Common myeloid progenitor, CD34-positive (primary cell): ENCODE data around the gene ENOSF1.
A peak's percentile ranks its signal among the peaks of the same experiment; 100 is the strongest.

Source experiments
- CTCF ChIA-PET: fragments of 350-600 bp; sonication (Branson Sonifier 250); formaldehyde crosslinking; loops from one replicate; lab custom pipeline; 2021; ENCODE audit warnings: antibody characterized with exemption; lab: Charles Lee
- POLR2A ChIA-PET: fragments of 350-600 bp; sonication (Branson Sonifier 250); formaldehyde crosslinking; loops from one replicate; lab custom pipeline; 2021; ENCODE audit warnings: antibody characterized with exemption; lab: Charles Lee
- DNase-seq, 3 donors: peaks; one replicate each; pipeline versions ENCODE4 v3.0.0 to v3.0.0-alpha.2; 2013
- H3K27ac ChIP-seq, 2 experiments: 1 replicate in 1 of 2; 2 replicates in 1 of 2; pipeline ENCODE4 v1.7.0; 2013; ENCODE audit warnings: inconsistent platforms in 2 of 2, low read length in 2 of 2, mild to moderate bottlenecking in 2 of 2, low read depth in 1 of 2, moderate library complexity in 1 of 2; ENCODE audit not compliant: severe bottlenecking in 2 of 2, insufficient read depth in 1 of 2, poor library complexity in 1 of 2
- H3K27me3 ChIP-seq, 5 experiments: replicated peaks in 2 of 5; 1 replicate in 3 of 5; 2 replicates in 2 of 5; pipeline versions ENCODE4 v1.6.1 to v1.7.0; 2013; ENCODE audit warnings: low read length in 4 of 5, mild to moderate bottlenecking in 2 of 5, moderate library complexity in 2 of 5, inconsistent platforms in 1 of 5; ENCODE audit not compliant: insufficient read depth in 5 of 5, control insufficient read depth in 4 of 5
- H3K36me3 ChIP-seq, 4 experiments: 1 replicate in 2 of 4; 2 replicates in 2 of 4; pipeline versions ENCODE4 v1.6.1 to v1.7.0; 2013; ENCODE audit warnings: low read length in 3 of 4, control low read depth in 1 of 4, mild to moderate bottlenecking in 1 of 4; ENCODE audit not compliant: control insufficient read depth in 4 of 4, insufficient read depth in 4 of 4
- H3K4me1 ChIP-seq, 4 experiments: 1 replicate in 3 of 4; 2 replicates in 1 of 4; pipeline versions ENCODE4 v1.6.1 to v1.7.1; 2013; ENCODE audit warnings: low read length in 3 of 4, mild to moderate bottlenecking in 3 of 4, control low read depth in 1 of 4, inconsistent platforms in 1 of 4, moderate library complexity in 1 of 4; ENCODE audit not compliant: control insufficient read depth in 4 of 4, insufficient read depth in 4 of 4; ENCODE audit errors: control extremely low read depth in 1 of 4
- H3K4me3 ChIP-seq, 7 experiments: 1 replicate in 4 of 7; 2 replicates in 3 of 7; pipeline versions ENCODE4 v1.5.1 to v1.7.0; 2013; ENCODE audit warnings: mild to moderate bottlenecking in 7 of 7, low read length in 6 of 7, moderate library complexity in 6 of 7, inconsistent platforms in 2 of 7, low read depth in 2 of 7, control low read depth in 1 of 7; ENCODE audit not compliant: insufficient read depth in 4 of 7, control insufficient read depth in 1 of 7; ENCODE audit errors: extremely low read depth in 1 of 7
- H3K9me3 ChIP-seq, 5 experiments: 1 replicate in 4 of 5; 2 replicates in 1 of 5; pipeline versions ENCODE4 v1.6.1 to v1.7.1; 2013; ENCODE audit warnings: low read length in 4 of 5, mild to moderate bottlenecking in 2 of 5, inconsistent platforms in 1 of 5, low read depth in 1 of 5, moderate library complexity in 1 of 5; ENCODE audit not compliant: control insufficient read depth in 4 of 5, insufficient read depth in 2 of 5; ENCODE audit errors: control extremely low read depth in 1 of 5
- WGBS: methylation state at CpG from one replicate; pipeline ENCODE4 v1.1.5; 2013; ENCODE audit not compliant: insufficient coverage; 5-methylcytosine and 5-hydroxymethylcytosine counted together

The ENOSF1 gene

GRCh38 chr18:693466-694187 is 18.8 kb downstream of the ENOSF1 start:
- POLR2A ChIA-PET = no interaction called here
- Histone ChIP-seq H3K9me3 (no peaks in the 10 kb centered on the region), H3K4me3 (peak overlapping the region in 1 of 7 experiments; percentile 4), H3K4me1 (peaks cover 0 to 11% (median 3%) of the 10 kb centered on the region in 4 experiments), H3K27me3 (no peaks in the 10 kb centered on the region), H3K27ac (peak overlapping the region in 1 of 2 experiments; percentile 35), H3K36me3 (peaks cover 6 to 68% (median 33%) of the 10 kb centered on the region in 4 experiments)
- DNase-seq = peak in 2 of 3 donors; percentile 24 to 43
- WGBS = 55% methylated on average over 4 of the region's 8 CpGs
- CTCF ChIA-PET = interaction anchor here (0.9 to 1.3 kb wide), 2 partner anchors 12 to 16 kb away, joined by 3 read pairs; no protein-coding TSS in a partner anchor

GRCh38 chr18:692824-693223 is 19.6 kb downstream of the ENOSF1 start:
- POLR2A ChIA-PET = no interaction called here
- H3K27ac ChIP-seq = no peak overlapping the region
- no peaks in the 10 kb centered on the region for H3K9me3 ChIP-seq
- peak in 1 of 3 donors; percentile 18 for DNase-seq
- CTCF ChIA-PET = interaction anchor here (0.9 to 1.3 kb wide), 3 partner anchors 13 to 21 kb away, joined by 3 to 4 read pairs (median 3); no protein-coding TSS in a partner anchor
- peaks cover 0 to 11% (median 3%) of the 10 kb centered on the region in 4 experiments for H3K4me1 ChIP-seq
- no peak overlapping the region for H3K4me3 ChIP-seq
- H3K36me3 ChIP-seq = peaks cover 6 to 73% (median 36%) of the 10 kb centered on the region in 4 experiments
- H3K27me3 ChIP-seq = no peaks in the 10 kb centered on the region
- WGBS = 80% methylated on average over 6 of the region's 6 CpGs

- no peaks in the 10 kb centered on the region for H3K27me3 ChIP-seq
- ChIA-PET CTCF (interaction anchor here (1.6 kb wide), 1 partner anchor 9 kb away, joined by 3 read pairs; no protein-coding TSS in a partner anchor), POLR2A (no interaction called here)
- H3K36me3 ChIP-seq = peaks cover 10 to 84% (median 48%) of the 10 kb centered on the region in 4 experiments
- peaks cover 0 to 2% (median under 1%) of the 10 kb centered on the region in 4 experiments for H3K4me1 ChIP-seq
- WGBS = 96% methylated on average over 5 of the region's 5 CpGs
- H3K27ac ChIP-seq = no peak overlapping the region
- DNase-seq = no peak
- no peaks in the 10 kb centered on the region for H3K9me3 ChIP-seq
- H3K4me3 ChIP-seq = no peak overlapping the region
Observed at GRCh38 chr18:688323-688722, 24.1 kb downstream of the ENOSF1 start.

- POLR2A ChIA-PET = no interaction called here
Observed at GRCh38 chr18:686339-687111, 25.9 kb downstream of the ENOSF1 start.

GRCh38 chr18:685438-685837 is 27.0 kb downstream of the ENOSF1 start:
- peaks cover 0 to 11% (median 8%) of the 10 kb centered on the region in 4 experiments for H3K4me1 ChIP-seq
- H3K36me3 ChIP-seq = peaks cover 14 to 80% (median 42%) of the 10 kb centered on the region in 4 experiments
- no peak for DNase-seq
- no peak overlapping the region for H3K27ac ChIP-seq
- WGBS = no CpG with 5 or more reads among the region's 3 CpGs
- POLR2A ChIA-PET = no interaction called here
- no peak overlapping the region for H3K4me3 ChIP-seq
- H3K27me3 ChIP-seq = no peaks in the 10 kb centered on the region
- no peaks in the 10 kb centered on the region for H3K9me3 ChIP-seq
- CTCF ChIA-PET = interaction anchor here (1.0 kb wide), 3 partner anchors 30 to 145 kb away, joined by 3 read pairs; no protein-coding TSS in a partner anchor

More at GRCh38 chr18:686339-687111, 25.9 kb downstream of the ENOSF1 start:
- H3K36me3 ChIP-seq = peaks cover 14 to 82% (median 44%) of the 10 kb centered on the region in 4 experiments
- no peaks in the 10 kb centered on the region for H3K27me3 ChIP-seq
- H3K9me3 ChIP-seq = no peaks in the 10 kb centered on the region
- 99% methylated on average over 11 of the region's 11 CpGs for WGBS
- H3K4me3 ChIP-seq = no peak overlapping the region
- H3K27ac ChIP-seq = no peak overlapping the region
- H3K4me1 ChIP-seq = peaks cover 0 to 10% (median 7%) of the 10 kb centered on the region in 4 experiments
- no peak for DNase-seq
- CTCF ChIA-PET = interaction anchor here (1.0 kb wide), 2 partner anchors 11 to 14 kb away, joined by 3 read pairs; no protein-coding TSS in a partner anchor

- H3K4me1 ChIP-seq = peaks cover 0 to 11% (median 8%) of the 10 kb centered on the region in 4 experiments
- no peaks in the 10 kb centered on the region for H3K9me3 ChIP-seq
- no peak overlapping the region for H3K27ac ChIP-seq
- H3K4me3 ChIP-seq = no peak overlapping the region
- DNase-seq = no peak
- peaks cover 14 to 82% (median 42%) of the 10 kb centered on the region in 4 experiments for H3K36me3 ChIP-seq
- CTCF ChIA-PET = interaction anchor here (0.6 to 1.4 kb wide), 3 partner anchors 13 to 17 kb away, joined by 3 to 5 read pairs (median 3); no protein-coding TSS in a partner anchor
- POLR2A ChIA-PET = no interaction called here
- H3K27me3 ChIP-seq = no peaks in the 10 kb centered on the region
- 83% methylated on average over 3 of the region's 5 CpGs for WGBS
Observed at GRCh38 chr18:683531-683930, 28.9 kb downstream of the ENOSF1 start.
